Heart left ventricle (tissue), 16 donors: ENCODE data around the gene PARD6G. TPM values are rescaled to one million over a fixed set of nuclear protein-coding genes. Genes with fewer than 3 reads are reported as not detected.

Source experiments
- ATAC-seq, 4 donors: fragments of 200-7000 bp; cut with Tn5 transposase; one replicate each; pipeline ENCODE4 v1.9.1; 2020 to 2022; ENCODE audit warnings: moderate library complexity in 4 of 4, mild to moderate bottlenecking in 3 of 4, moderate number of reproducible peaks in 1 of 4
- DNase-seq, 5 donors: peaks; one replicate each; pipeline ENCODE4 v3.0.0-alpha.2; 2020
- H3K27ac ChIP-seq, 12 donors: fragments of 200-600 bp; sonication (generic) in 4 of 12; one replicate each; pipeline versions ENCODE4 v1.5.0 to v1.8.0; 2016 to 2022; ENCODE audit warnings: mild to moderate bottlenecking in 2 of 12
- H3K27me3 ChIP-seq, 9 donors: fragments of 200-600 bp; sonication (generic) in 2 of 9; one replicate each; pipeline versions ENCODE4 v1.5.1 to v1.8.0; 2016 to 2022; ENCODE audit warnings: mild to moderate bottlenecking in 3 of 9
- H3K36me3 ChIP-seq, 9 donors: fragments of 200-600 bp; sonication (generic) in 2 of 9; one replicate each; pipeline versions ENCODE4 v1.5.0 to v1.8.0; 2018 to 2022; ENCODE audit warnings: mild to moderate bottlenecking in 2 of 9
- H3K4me1 ChIP-seq, 12 donors: fragments of 200-600 bp; sonication (generic) in 4 of 12; one replicate each; pipeline versions ENCODE4 v1.5.0 to v1.8.0; 2016 to 2022; ENCODE audit warnings: mild to moderate bottlenecking in 3 of 12
- H3K4me3 ChIP-seq, 12 donors: fragments of 200-600 bp; sonication (generic) in 4 of 12; one replicate each; pipeline versions ENCODE4 v1.5.0 to v1.8.0; 2017 to 2022; ENCODE audit warnings: mild to moderate bottlenecking in 9 of 12, moderate library complexity in 4 of 12
- H3K9me3 ChIP-seq, 12 donors: fragments of 200-600 bp; sonication (generic) in 4 of 12; one replicate each; pipeline versions ENCODE4 v1.5.0 to v1.8.0; 2016 to 2022; ENCODE audit warnings: mild to moderate bottlenecking in 1 of 12
- POLR2A ChIP-seq, 2 donors: fragments of 450-650 bp; IDR thresholded peaks; one replicate each; pipeline ENCODE4 v1.6.1; 2017; ENCODE audit warnings: antibody characterized with exemption in 2 of 2, mild to moderate bottlenecking in 2 of 2, moderate library complexity in 2 of 2
- WGBS, 4 donors: extraction: QIAGEN DNeasy Blood & Tissue Kit in 2 of 4; methylation state at CpG; one replicate each; pipeline versions ENCODE4 v1.1.5 to v1.1.7; 2013 to 2018; 5-methylcytosine and 5-hydroxymethylcytosine counted together
- intact Hi-C, 10 donors: fragments of 100-400 bp; cut with DNase I; formaldehyde crosslinking; loops; one replicate each; pipeline versions ENCODE4 v1.11.1 to v1.14.2; 2022
- polyA plus RNA-seq, 2 donors: library from polyadenylated mRNA; stranded (reverse); fragments of 200-250 nt; gene quantifications; one replicate each; pipeline ENCODE4 v1.2.3, GENCODE V29; 2013
- total RNA-seq, 9 donors: library from RNA; depleted of rRNA in 2 of 9; stranded (reverse); fragments of >200 nt in 2 of 9; fragmentation: NEBNext Ultra II Directional in 3 of 9; extraction: Animal tissue kit (Norgen Biotek cat#: 25700) in 3 of 9; gene quantifications; one replicate each; pipeline versions ENCODE4 v1.1.0 to v1.2.4, GENCODE V29; 2016 to 2023
- TF ChIP-seq, protein P1 (sequence below), 12 donors: fragments of 200-600 bp; sonication (generic) in 4 of 12; IDR thresholded peaks; one replicate each; pipeline versions ENCODE4 v1.5.0 to v1.8.0; 2018 to 2022; ENCODE audit warnings: antibody characterized with exemption in 12 of 12, mild to moderate bottlenecking in 5 of 12
- donor health status: ischemic (EF 13 %, LVEDD 7.1; RV severe dilation, severe dysfunction).
- donor health status: healthy with polysubstance abuse.
- donor health status: DM: no; HTN: yes; CAD: no.
- donor health status: DM: no; HTN: no; CAD: no.
- donor health status: ischemic (EF 25% LVEDD 6.9; RV normal size, moderate dysfunction).
- donor health status: ischemic (EF 25% LVEDD 5.7; RV mildly dilated, moderate dysfunction).
- donor health status: healthy.
- donor health status: DM: yes; HTN: yes; CAD: no.
- donor health status: ischemic (EF 35%, LVEDD 5.7; RV mildly dilated, moderate dysfunction).
- donor health status: nonischemic (EF 11% LVEDD 7.7; RV severe dilation, severe dysfunction).
- donor health status: DM: yes; HTN: yes; CAD: no.
- donor health status: PGD.
- donor health status: ischemic (EF 29% LVEDD 5.4; RV normal size, mild dysfunction).
- donor health status: nonischemic (EF 23%, LVEDD 6.1; RV moderate dilation, normal function).

Gene PARD6G
- total and polyA plus RNA-seq, 11 donors, result 0.69 to 4.2 (median 2.2) TPM

DNA sequence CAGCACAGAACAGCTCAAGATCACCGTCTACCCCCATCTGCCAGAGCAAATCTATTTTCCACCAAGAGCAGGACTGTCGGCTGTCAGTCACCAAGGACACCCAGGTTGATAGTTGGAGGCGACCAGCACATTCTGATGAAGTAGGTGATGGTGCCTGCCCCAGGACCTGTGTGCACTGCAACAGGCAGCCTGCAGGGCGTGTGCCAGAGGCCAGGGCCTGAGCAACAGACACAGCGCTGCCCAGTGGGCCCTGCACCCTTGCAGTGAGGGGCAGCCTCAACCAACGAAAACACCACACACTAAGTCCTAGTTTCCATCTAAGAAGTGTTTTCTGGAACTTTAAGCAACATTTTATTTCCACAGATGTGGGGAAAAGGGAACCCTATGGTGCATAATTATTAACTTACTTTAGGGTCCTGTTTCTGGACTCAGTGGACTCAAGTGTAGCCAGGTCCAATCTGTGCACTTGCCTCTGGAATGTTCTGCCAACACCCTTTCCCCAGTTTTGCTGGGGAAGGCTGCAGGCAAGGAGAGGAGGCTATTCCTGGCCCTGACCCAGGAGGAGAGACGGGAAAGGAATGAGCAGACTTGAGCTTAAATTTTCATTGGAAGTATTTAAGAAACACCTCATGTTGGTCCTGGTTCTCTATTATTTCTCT, 76.8 kb downstream of the PARD6G start:
- Histone ChIP-seq H3K4me1 (peaks cover 0 to 9% (median 4%) of the 10 kb centered on the region in 12 donors), H3K27ac (no peak overlapping the region), H3K4me3 (peak overlapping the region in 3 of 12 donors; percentile 35 to 48 (median 40)), H3K36me3 (no peaks in the 10 kb centered on the region), H3K27me3 (peaks cover 0 to 7% (median 0%) of the 10 kb centered on the region in 9 donors), H3K9me3 (peaks cover 0 to 7% (median 0%) of the 10 kb centered on the region in 12 donors)
- TF ChIP-seq POLR2A (IDR thresholded peaks at IDR 0.05), result no peak
- TF ChIP-seq, protein P1, sequence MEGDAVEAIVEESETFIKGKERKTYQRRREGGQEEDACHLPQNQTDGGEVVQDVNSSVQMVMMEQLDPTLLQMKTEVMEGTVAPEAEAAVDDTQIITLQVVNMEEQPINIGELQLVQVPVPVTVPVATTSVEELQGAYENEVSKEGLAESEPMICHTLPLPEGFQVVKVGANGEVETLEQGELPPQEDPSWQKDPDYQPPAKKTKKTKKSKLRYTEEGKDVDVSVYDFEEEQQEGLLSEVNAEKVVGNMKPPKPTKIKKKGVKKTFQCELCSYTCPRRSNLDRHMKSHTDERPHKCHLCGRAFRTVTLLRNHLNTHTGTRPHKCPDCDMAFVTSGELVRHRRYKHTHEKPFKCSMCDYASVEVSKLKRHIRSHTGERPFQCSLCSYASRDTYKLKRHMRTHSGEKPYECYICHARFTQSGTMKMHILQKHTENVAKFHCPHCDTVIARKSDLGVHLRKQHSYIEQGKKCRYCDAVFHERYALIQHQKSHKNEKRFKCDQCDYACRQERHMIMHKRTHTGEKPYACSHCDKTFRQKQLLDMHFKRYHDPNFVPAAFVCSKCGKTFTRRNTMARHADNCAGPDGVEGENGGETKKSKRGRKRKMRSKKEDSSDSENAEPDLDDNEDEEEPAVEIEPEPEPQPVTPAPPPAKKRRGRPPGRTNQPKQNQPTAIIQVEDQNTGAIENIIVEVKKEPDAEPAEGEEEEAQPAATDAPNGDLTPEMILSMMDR (IDR thresholded peaks at IDR 0.05), result no peak
- intact Hi-C loops, result no loop called here
- whole genome bisulfite sequencing, 4 donors, result 78 to 87% (median 83%) methylated on average over 6 to 7 of the region's 7 CpGs
- DNase-seq (peak in 2 of 5 donors; percentile 5 to 49), ATAC-seq (no peak)

DNA sequence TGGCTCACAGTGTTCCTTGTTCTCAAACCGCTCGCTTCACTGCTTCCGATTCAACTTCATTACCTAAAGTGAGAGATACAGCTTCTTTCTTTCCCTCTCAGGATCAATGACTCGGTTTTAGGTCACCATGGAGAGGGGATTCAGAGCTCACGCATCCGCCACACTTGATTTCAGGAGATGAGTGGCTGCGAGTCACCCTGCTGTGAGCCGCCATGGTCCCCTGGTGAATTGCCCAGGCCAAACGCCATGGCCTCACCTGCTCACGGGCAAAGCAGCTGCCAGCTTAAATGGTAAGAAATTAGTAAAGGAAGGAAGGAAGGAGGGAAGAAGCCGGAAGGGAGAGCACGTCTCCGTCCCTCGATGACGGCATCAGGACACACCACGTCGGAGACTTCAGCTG, 77.7 kb downstream of the PARD6G start:
- peaks cover 0 to 16% (median 6%) of the 10 kb centered on the region in 12 donors for H3K9me3 ChIP-seq
- WGBS, 4 donors, result 87 to 88% (median 88%) methylated on average over 17 of the region's 17 CpGs
- ATAC-seq, result no peak
- no peaks in the 10 kb centered on the region for H3K36me3 ChIP-seq
- H3K27me3 ChIP-seq, result peaks cover 0 to 7% (median 0%) of the 10 kb centered on the region in 9 donors
- no peak for DNase-seq
- TF ChIP-seq, protein P1 (IDR thresholded peaks at IDR 0.05), result no peak
- no peak for TF ChIP-seq POLR2A (IDR thresholded peaks at IDR 0.05)
- H3K27ac ChIP-seq, result no peak overlapping the region
- H3K4me3 ChIP-seq, result no peak overlapping the region
- intact Hi-C loops, result no loop called here
- peaks cover 0 to 9% (median 4%) of the 10 kb centered on the region in 12 donors for H3K4me1 ChIP-seq

DNA sequence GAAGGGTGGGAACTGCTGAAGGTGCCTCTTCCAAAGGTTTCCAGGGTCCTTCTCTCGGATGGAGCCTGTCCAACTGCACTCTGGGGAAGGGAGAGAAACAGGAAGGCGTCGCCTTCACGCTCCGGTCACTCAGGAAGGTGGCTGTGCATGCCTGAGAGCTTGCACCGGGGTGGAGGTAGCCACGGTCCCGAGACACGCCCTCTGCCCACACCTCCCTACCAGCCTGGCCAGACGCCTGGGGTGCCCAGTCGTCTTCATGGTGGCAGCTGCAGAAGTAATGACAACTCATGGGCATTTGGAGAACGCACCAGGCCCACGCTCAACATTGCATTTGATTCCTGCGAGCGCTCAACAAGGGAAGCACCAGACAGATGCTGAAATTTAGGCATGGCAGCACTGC, 78.3 kb downstream of the PARD6G start:
- peaks cover 0 to 7% (median 0%) of the 10 kb centered on the region in 9 donors for H3K27me3 ChIP-seq
- DNase-seq (peak in 1 of 5 donors; percentile 9), ATAC-seq (no peak)
- 80 to 93% (median 85%) methylated on average over 12 to 15 of the region's 15 CpGs for WGBS, 4 donors
- peaks cover 0 to 9% (median 4%) of the 10 kb centered on the region in 12 donors for H3K4me1 ChIP-seq
- intact Hi-C loops, result no loop called here
- H3K27ac ChIP-seq, result no peak overlapping the region
- H3K9me3 ChIP-seq, result peaks cover 0 to 21% (median 9%) of the 10 kb centered on the region in 12 donors
- no peak for TF ChIP-seq POLR2A (IDR thresholded peaks at IDR 0.05)
- no peaks in the 10 kb centered on the region for H3K36me3 ChIP-seq
- no peak overlapping the region for H3K4me3 ChIP-seq

DNA sequence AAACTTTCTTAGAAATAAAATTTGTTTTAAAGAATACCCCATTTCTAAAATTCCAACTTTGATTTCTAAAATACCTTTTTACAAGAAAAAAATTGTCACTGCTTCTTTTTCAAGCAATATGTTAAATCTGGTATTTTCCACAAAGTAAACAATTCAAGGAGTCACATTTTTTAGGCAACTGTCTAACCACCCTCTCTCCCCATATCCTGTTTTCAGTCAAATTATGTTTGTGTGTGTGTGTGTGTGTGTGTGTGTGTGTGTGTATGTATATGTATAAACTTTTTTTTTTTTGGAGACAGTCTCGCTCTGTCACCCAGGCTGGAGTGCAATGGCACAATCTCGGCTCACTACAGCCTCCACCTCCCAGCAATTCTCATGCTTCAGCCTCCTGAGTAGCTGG, 79.0 kb downstream of the PARD6G start:
- no peaks in the 10 kb centered on the region for H3K36me3 ChIP-seq
- H3K4me3 ChIP-seq, result no peak overlapping the region
- H3K9me3 ChIP-seq, result peaks cover 0 to 21% (median 9%) of the 10 kb centered on the region in 12 donors
- peaks cover 0 to 7% (median 0%) of the 10 kb centered on the region in 9 donors for H3K27me3 ChIP-seq
- TF ChIP-seq, protein P1 (IDR thresholded peaks at IDR 0.05), result no peak
- no peak for TF ChIP-seq POLR2A (IDR thresholded peaks at IDR 0.05)
- no peak overlapping the region for H3K27ac ChIP-seq
- DNase-seq (no peak), ATAC-seq (no peak)
- intact Hi-C loops, result no loop called here
- WGBS, 4 donors, result 84 to 95% (median 93%) methylated on average over 2 of the region's 2 CpGs
- H3K4me1 ChIP-seq, result peaks cover 0 to 9% (median 4%) of the 10 kb centered on the region in 12 donors
